Cerebellar cortex (tissue), 1 donor: ENCODE data around the gene LCOR.
A peak's percentile ranks its signal among the peaks of the same experiment; 100 is the strongest.

Source experiments
- DNase-seq: peaks from one replicate; pipeline ENCODE4 v3.0.0-alpha.2; 2015; ENCODE audit warnings: low spot score

LCOR gene

DNA sequence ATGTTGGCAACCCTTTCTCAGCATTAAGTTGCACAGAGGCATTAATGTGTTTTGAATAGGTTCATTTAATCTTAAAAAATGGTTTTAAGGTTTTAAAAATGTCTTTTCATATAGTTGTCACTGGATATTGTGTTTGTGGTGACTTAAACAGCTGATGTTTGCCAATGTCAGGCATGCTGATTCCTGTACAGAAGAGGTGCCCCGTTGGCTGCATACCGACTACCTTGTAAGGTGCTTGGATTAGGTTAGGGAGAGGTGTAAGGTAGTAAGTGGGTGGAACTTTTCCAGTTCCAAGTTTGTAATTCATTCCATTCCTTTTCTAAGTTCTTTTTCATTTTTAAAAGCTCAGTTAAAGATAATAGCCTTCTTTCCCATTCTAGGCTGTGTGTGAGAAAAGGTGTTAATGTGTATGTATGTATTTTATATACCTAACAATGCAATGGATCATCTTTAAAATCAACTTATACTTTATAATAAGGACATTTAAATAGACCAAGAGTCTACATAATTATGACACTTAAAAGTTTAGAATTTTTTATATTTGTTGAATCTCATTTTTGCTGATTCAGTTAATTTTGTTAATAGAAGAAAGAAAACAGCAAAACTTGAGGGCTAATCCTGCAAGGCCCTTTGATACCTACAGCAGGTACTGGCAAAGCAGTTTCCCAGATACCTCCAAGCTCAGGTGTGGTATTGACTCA lies 155.2 kb downstream of the LCOR start:
- DNase-seq = no peak

DNA sequence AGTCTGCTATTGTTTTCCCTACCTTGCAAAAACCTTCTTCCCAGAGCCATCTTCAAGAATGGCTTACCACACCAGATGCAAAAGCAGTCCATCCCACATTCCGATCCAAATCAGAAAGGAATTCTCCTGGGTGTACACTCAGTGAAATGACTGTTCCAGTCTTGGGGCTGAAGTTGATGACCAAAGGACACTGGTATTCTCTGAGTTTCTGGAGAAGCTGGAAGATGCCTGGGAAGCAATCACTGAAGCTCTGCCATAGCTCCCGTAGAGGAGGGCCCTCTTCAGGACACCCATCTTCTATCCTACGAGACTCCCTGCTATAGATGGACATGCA lies 155.7 kb downstream of the LCOR start:
- DNase-seq = no peak

GRCh38 chr10:96988426-96988825 lies 156.3 kb downstream of the LCOR start:
- DNase-seq = no peak

GRCh38 chr10:96991313-96991841 lies 159.3 kb downstream of the LCOR start:
- no peak for DNase-seq

GRCh38 chr10:96992721-96993120 lies 160.6 kb downstream of the LCOR start:
- no peak for DNase-seq

DNA sequence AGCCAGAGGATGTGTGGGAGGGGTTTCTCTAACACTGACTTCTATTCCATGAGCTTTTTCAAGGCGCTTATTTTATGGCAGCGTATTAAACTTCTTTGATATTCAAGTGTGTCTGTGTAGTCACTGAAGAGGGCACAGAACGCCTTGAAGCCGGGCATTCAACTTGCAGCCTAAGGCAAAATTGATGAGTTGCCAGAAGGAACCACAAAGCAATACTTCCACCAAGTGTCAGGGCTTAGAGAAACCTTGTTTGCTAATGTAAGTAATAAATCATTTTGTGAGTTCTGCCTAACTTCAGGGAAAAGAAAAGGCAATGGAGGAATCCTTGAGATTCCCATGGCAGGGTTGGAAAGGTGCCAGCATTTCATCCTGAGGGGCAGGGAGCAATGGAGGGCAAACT lies 163.8 kb downstream of the LCOR start:
- no peak for DNase-seq

DNA sequence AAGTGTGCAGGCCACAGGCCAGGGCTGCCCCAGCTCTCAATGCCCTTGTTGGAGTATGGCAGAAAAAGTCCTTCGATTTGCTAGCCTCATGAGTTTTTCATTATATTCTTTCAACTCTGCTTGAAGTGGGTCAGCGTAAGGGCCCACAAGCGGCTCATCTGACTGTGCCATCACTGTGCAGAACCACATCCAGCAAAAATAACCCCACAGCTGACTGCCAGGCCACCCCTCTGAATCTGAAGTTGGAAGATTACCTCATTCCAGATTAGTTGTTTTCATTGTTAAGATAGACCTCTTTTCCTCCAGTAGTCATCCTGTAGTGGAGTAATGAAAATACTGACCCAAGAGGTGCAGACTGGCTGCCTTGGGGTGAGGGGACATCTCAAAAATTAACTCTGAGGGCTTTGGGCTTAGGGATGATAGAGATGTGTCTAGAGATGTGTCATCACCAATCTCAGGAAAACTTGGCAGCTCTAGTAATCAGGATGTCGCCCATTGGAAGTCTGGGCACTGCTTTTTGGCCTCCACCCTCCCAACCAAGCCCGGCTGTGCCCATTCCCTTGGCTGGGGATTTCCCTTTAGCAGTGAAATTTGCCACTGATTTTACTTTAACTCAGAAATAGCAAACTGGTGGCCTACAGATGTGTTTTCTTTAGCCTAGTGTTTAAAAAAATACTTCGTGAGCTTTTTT lies 164.3 kb downstream of the LCOR start:
- no peak for DNase-seq

DNA sequence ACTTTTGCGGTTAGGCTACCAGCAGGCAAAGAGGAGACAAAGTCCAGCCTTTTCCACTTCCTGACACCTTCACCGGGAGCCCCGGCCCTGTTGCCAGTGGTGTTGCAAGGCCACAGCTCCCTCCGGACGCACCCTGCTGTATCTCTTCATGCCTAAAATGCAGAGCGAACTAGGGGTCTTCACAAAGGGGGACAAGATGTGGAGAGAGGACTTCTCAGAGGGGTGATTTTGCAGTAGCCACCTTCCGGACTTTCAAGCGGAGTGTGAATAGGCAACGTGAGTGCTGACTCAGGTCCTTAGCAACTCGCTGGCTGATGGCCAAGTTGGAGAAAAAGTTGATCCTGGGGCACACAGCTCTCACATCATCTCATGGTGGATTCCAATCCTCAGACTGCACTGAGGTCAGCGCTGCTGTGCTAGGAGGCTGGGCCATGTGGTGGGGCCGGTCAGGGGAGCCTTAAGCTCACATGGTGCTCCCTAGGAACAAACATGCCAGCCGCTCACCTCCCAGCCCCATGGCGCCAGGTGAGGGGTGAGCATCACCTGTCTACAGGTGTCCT lies 166.3 kb downstream of the LCOR start:
- no peak for DNase-seq

GRCh38 chr10:96999337-96999736 lies 167.2 kb downstream of the LCOR start:
- DNase-seq = no peak

DNA sequence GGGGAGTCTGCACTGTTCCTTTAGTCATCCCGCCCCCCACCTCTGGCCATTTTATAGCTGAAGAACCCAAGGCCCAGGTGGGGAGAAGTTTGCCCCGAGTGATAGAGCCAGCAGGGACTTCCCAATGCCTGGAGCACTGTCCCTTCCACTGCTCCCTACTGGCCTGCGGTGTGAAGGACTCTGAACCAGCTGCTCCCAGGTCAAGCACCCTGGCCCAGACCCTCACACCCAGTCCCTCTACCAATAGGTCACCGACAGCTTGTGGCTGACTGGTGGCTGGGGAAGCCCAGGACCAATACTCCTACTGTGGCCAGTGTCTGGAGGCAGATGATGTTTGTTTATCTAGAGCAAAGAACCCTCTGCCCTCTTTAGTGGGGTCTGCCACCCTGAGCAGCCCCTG lies 167.9 kb downstream of the LCOR start:
- DNase-seq = no peak

DNA sequence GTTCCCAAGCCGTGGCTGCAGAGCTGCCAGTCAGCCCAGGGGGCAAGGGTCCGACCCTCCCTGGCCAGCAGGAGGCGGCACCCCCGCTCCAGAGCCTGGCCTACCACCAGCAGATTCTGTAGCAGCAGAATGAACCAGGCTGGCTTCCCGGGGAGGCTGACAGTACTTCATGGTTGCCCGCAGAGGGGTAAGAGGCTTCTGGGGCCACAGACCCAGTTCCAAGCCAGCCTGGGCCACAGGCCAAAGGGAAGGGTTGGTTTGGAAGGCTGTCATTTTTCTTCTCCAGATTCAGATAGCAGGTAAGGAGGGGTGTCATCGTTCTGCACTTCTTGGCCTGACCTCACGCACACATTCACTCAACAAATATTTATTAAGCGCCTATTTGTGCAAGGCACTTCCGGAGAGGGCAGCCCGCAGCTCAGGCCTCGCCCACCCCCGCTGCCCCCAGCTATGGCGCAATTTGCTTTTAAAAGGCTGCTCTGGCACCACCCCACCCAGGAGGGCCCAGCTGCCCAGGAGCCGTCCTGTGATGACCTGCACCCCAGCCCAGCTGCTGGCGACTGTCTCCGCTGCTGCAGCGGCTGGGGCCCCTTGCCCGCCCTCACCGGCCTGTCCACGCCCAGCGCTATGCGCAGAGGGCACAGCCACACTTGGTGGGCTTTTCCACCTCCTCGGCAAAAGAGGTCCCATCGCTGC lies 168.5 kb downstream of the LCOR start:
- DNase-seq = no peak

- DNase-seq = no peak
Observed at GRCh38 chr10:97001183-97001991, 169.3 kb downstream of the LCOR start.

- DNase-seq = peak; percentile 9
Observed at GRCh38 chr10:97002670-97003069, 170.6 kb downstream of the LCOR start.

DNA sequence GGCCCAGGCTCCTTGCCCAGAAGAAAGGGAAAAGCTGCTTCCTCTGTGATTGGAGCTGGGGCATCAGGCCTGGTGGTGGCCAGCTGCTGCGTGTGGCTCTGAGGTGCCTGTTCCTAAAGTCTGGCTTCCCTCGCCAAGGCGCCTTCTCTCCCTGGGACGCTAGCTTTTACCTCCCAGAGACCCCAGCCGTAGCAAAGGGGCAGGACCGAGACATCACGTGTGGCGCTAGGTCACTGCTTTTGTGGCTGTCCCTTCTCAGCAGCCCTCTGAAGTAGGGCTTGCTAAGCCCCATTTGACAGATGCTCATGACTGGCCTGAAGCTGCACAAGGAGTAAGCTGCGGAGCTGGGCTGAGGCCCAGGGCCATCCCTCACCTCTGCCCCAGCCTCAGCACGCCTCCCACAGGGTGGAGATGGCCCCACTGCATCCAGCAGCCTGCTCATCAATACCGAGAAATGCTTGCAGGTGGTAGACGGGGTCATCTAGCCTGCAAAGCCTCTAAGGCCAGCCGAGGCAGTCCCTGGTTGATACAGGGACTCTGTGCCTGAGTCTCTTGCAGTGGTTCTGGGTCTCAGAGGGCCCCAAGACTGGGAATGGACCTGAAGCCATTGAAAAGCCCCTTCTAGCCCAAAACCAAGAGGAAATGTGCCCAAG lies 171.2 kb downstream of the LCOR start:
- DNase-seq = no peak

DNA sequence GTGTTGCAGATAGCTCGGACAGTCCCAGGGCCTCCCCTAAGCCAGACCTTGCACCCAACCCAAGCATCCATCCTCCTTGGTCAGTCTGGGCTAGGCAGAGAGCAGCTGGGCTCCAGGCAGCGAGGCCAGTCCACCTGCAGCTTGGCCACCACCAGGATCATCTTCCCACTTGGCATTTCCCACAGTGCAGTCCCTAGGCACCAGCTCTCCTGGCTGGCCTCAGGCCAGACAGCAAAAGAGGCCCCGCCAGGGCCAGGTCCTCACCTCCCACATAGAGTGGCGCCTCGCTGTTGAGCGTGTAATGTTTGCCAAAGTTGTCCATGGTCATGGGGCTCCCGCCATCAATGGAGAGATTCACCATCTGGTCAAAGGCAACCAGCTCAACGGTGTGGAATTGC lies 171.7 kb downstream of the LCOR start:
- no peak for DNase-seq

- DNase-seq = no peak
Observed at GRCh38 chr10:97004591-97004990, 172.5 kb downstream of the LCOR start.

- no peak for DNase-seq
Observed at GRCh38 chr10:97005349-97005748, 173.3 kb downstream of the LCOR start.

GRCh38 chr10:97006364-97006763 lies 174.3 kb downstream of the LCOR start:
- no peak for DNase-seq

GRCh38 chr10:97007417-97007816 lies 175.3 kb downstream of the LCOR start:
- DNase-seq = no peak

GRCh38 chr10:97010695-97011206 lies 178.7 kb downstream of the LCOR start:
- no peak for DNase-seq

DNA sequence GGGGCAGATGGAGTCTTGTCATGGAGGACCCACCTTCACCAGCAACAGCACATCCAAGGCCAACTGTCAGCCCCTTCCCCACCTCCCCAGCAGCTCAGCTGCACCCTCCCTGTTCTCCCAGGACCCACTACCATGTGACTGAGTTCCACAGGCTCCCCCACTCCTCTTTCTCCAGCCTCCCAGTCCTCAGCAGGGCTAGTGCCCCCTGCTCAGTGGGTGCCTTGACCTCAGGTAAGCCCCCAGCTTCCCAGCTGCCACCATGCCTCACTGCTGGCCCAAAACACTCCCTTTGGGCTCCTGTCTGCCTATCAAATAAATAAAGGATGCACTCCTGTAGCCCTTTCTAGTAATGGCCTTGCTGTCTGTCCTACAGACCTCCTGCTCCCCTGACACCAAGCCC lies 179.3 kb downstream of the LCOR start:
- DNase-seq = no peak
